Measurements from ENCODE around the gene CMKLR1. TPM values are rescaled to one million over a fixed set of nuclear protein-coding genes. Genes with fewer than 3 reads are reported as not detected.

Gene CMKLR1
- total and polyA plus RNA-seq, 2 donors (not counting 3 experiments of a cell fraction or from before 2014, with no cell fraction given), result 0.61 TPM; not detected in 1

- dilution Hi-C loops (cut with MboI; ENCODE audit: extremely low pct_ligation_motif_present, low sequenced_read_pairs), result no loop called here
- no peak overlapping the region for H3K9ac ChIP-seq (replicated peaks; ENCODE audit: extremely low read depth, insufficient read depth, low read length)
- no TSS peak for BruUV-seq (replicated peaks)
- ChIA-PET POLR2A (no interaction called here), CTCF (no interaction called here)
- no peaks in the 10 kb centered on the region for H3K36me3 ChIP-seq (ENCODE audit: control insufficient read depth in 2 of 2, extremely low read depth in 1 of 2, insufficient read depth in 2 of 2, low read length in 2 of 2)
- FAIRE-seq (no peak), DNase-seq (ENCODE audit: low read depth, low spot score) (no peak)
- H3K4me1 ChIP-seq (ENCODE audit: control insufficient read depth, extremely low read depth, insufficient read depth, low read length), result peaks cover 9% of the 10 kb centered on the region
- H3K4me2 ChIP-seq (ENCODE audit: insufficient read depth, low read length), result no peak overlapping the region
- H3K27ac ChIP-seq (ENCODE audit: insufficient read depth, low read depth, low read length), result no peak overlapping the region
- no peaks in the 10 kb centered on the region for H3K79me2 ChIP-seq (ENCODE audit: control insufficient read depth, insufficient read depth, low read length)
- H3K27me3 ChIP-seq (ENCODE audit: control insufficient read depth in 2 of 2, insufficient read depth in 2 of 2, low read length in 2 of 2), result peaks cover 2 to 5% of the 10 kb centered on the region in 2 experiments
- no peaks in the 10 kb centered on the region for H4K20me1 ChIP-seq (replicated peaks; ENCODE audit: control insufficient read depth, extremely low read depth, insufficient read depth, low read length)
- TF ChIP-seq CTCF (IDR thresholded peaks at IDR 0.05; ENCODE audit: extremely low read depth in 1 of 2, insufficient read depth in 1 of 2, low read depth in 1 of 2, low read length in 2 of 2), result no peak
- no peak for TF ChIP-seq JUN (IDR thresholded peaks at IDR 0.05; ENCODE audit: borderline replicate concordance, insufficient read depth, insufficient read length, low read depth)
- no peak for TF ChIP-seq POLR2AphosphoS5 (IDR thresholded peaks at IDR 0.05; ENCODE audit: insufficient read depth, low read depth, low read length)
- TF ChIP-seq MAX (IDR thresholded peaks at IDR 0.05; ENCODE audit: insufficient read depth, insufficient read length), result no peak
- TF ChIP-seq MYC (IDR thresholded peaks at IDR 0.05; ENCODE audit: low read depth, low read length), result no peak
- TF ChIP-seq POLR2A (IDR thresholded peaks at IDR 0.05; ENCODE audit: low read depth, low read length), result no peak
- intact Hi-C loops (cut with micrococcal nuclease), result loop anchor here (10.0 kb wide), 1 partner anchor 106 kb away; no protein-coding TSS in a partner anchor
- H2AFZ ChIP-seq (ENCODE audit: low read depth, low read length), result no peak overlapping the region
- no peaks in the 10 kb centered on the region for H3K9me3 ChIP-seq (replicated peaks; ENCODE audit: control insufficient read depth, insufficient read depth, low read length)
- no peak overlapping the region for H3K4me3 ChIP-seq (replicated peaks in 1 of 3; ENCODE audit: insufficient read depth in 1 of 3, low read depth in 1 of 3, low read length in 3 of 3)
- H3K9me1 ChIP-seq (replicated peaks; ENCODE audit: control insufficient read depth, extremely low read depth, insufficient read depth, low read length), result no peaks in the 10 kb centered on the region
Observed at GRCh38 chr12:108328420-108328819, 10.7 kb downstream of the CMKLR1 start.
